ENCODE measurements around the gene SYNPO2L.

DNA sequence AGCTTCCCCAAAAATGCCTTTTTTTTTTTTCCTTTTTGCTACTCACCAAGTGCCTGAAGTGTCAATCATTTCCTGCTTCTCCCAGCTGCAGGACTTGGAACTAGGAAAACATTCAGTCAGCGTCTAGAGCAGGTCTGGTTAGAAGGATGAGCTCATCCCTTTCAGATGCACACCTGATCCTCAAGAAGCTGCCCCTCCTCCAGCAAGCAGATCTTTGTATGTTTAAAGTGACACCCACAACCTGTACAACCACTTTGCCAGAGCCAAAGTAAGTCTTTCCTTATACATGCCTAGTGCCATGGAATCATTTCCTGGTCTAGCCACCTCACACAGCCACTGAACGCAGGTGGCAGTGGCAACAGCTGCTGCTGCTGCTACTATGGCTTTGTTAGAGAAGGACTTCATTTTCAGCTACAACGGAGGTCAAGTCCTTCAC, 54.3 kb downstream of the SYNPO2L start:
- no peak for TF ChIP-seq EZH2phosphoT487 (IDR thresholded peaks at IDR 0.05; ENCODE audit: low read depth, severe bottlenecking, unreplicated experiment)
- TF ChIP-seq, protein P1, sequence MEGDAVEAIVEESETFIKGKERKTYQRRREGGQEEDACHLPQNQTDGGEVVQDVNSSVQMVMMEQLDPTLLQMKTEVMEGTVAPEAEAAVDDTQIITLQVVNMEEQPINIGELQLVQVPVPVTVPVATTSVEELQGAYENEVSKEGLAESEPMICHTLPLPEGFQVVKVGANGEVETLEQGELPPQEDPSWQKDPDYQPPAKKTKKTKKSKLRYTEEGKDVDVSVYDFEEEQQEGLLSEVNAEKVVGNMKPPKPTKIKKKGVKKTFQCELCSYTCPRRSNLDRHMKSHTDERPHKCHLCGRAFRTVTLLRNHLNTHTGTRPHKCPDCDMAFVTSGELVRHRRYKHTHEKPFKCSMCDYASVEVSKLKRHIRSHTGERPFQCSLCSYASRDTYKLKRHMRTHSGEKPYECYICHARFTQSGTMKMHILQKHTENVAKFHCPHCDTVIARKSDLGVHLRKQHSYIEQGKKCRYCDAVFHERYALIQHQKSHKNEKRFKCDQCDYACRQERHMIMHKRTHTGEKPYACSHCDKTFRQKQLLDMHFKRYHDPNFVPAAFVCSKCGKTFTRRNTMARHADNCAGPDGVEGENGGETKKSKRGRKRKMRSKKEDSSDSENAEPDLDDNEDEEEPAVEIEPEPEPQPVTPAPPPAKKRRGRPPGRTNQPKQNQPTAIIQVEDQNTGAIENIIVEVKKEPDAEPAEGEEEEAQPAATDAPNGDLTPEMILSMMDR (IDR thresholded peaks at IDR 0.05; ENCODE audit: poor library complexity): no peak

All from hepatocyte (in vitro differentiated cells).